GM12872 (cell line): ENCODE measurements around the gene PSMB8.

Experiments used
- CTCF ChIP-seq: IDR thresholded peaks from 3 replicates; pipeline ENCODE4 v1.5.1; 2011; ENCODE audit warnings: low read depth, mild to moderate bottlenecking, low read length, moderate library complexity; ENCODE audit not compliant: insufficient read depth

Gene PSMB8

GRCh38 chr6:32830017-32830416 is 13.8 kb downstream of the PSMB8 start:
- TF ChIP-seq CTCF = no peak

- TF ChIP-seq CTCF = no peak
These were observed 14.4 kb downstream of the PSMB8 start for GRCh38 chr6:32829495-32829894.

GRCh38 chr6:32827025-32827424 is 16.8 kb downstream of the PSMB8 start:
- TF ChIP-seq CTCF = no peak

- peak; percentile 33; the same call in 1 of the 3 replicates for TF ChIP-seq CTCF
These were observed 17.9 kb downstream of the PSMB8 start for GRCh38 chr6:32825966-32826365.

GRCh38 chr6:32819729-32820128 is 24.1 kb downstream of the PSMB8 start:
- TF ChIP-seq CTCF = no peak

GRCh38 chr6:32818867-32819266 is 25.0 kb downstream of the PSMB8 start:
- TF ChIP-seq CTCF = no peak

- TF ChIP-seq CTCF = no peak
These were observed 27.1 kb downstream of the PSMB8 start, which contains the start of gene HLA-DOB for GRCh38 chr6:32816746-32817204. TSS of gene HLA-DOB (minus strand) at chr6:32817002. CDS start at chr6:32816951, 51 bp downstream.

- TF ChIP-seq CTCF = no peak
These were observed 27.9 kb downstream of the PSMB8 start for GRCh38 chr6:32815996-32816395.
